OCI-M2 (cell line): ENCODE measurements around the gene RRP1.

Experiments used
- DNase-seq: peaks from one replicate; lab custom pipeline; 2025; ENCODE audit not compliant: unreplicated experiment; lab: John Stamatoyannopoulos, UW

RRP1 gene

DNA sequence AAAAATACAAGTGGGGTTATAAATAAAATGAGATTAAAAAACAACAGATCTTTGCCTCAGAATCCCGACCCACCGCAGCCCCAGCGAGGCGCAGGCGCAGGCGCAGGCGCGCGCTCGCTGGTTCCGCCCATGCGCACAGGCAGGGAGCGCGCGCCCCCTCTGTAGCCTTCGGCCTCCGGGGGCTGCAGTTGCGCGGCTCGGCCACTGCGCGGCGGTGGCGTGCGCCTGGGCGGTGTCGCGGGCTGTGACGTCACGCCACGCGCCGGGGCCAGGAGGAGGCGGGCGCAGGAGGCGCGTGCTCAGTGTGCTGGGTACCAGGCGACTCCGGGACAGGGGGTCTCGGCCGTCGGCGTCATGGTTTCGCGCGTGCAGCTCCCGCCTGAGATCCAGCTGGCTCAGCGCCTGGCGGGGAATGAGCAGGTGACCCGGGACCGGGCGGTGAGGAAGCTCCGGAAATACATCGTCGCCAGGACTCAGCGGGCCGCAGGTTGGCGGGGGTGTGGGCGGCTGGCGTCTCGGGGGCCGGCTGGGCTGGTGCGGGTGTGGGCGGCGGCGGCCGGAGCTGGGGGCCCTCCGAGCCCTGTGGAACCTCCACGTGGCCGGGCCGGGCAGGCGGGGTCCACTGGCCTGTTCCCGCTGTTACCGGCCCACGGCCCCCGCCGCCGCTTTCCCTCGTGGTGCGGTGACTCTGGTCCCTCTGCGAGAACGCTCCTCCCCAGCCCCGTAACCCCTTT is at the start of gene RRP1:
Gene RRP1, plus strand, starts transcription at position 302 of the 734 bp plus-strand sequence. Its CDS starts 53 bp downstream, at position 355.
- peak; percentile 99 for DNase-seq

- no peak for DNase-seq
Observed at GRCh38 chr21:43739621-43740435, 49.5 kb upstream of the RRP1 start.

DNA sequence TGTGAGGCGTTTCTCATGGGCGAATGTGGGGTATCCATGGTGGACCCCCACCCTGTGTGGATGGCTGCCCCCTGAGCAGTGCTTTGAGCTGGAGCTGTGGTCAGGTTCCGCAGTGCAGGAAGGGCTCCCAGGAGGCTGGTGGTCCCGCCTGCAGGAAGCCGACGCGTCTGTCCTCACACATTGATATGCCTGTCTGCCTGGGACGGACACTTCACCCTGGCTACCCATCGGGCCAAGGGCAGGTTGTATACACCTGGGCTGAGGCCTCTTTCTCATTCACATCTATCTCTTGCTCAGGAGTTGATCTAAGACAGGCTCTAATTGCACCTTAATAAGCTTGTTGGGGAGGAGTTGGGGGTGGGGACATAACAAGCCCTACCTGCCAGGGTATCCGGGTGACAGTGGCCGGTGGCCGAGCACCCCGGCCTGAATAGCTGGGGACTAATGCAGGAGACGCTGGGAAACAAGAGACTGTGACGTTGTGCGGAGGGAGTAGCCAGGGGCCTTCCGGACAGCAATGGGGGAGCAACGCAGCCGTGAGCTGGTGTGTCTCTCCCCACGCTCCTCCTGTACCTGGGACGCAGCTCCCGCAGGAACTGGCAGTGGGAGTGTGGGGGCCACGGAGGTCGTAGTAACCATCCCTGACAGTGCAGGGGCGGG is 48.8 kb upstream of the RRP1 start:
- no peak for DNase-seq

GRCh38 chr21:43741423-43742096 is 47.8 kb upstream of the RRP1 start:
- no peak for DNase-seq

DNA sequence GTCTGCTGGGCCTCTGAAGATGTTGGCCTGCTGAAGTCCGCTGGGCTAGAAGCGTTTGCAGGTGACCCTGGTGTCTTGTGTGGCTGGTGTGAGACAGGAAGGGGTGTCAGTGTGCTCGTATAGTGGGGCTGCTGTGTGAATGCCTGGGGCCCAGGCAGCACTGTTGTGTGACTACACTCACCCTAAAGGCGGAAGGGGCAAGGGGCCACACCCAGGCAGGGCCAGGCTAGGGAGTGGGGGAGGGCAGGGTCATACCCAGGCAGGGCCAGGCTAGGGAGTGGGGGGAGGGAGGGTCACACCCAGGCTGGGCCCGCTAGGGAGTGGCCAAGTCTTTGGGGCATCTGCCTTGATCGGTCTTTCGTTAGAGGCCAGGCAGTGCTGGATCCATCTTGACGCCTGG is 45.4 kb upstream of the RRP1 start:
- no peak for DNase-seq

DNA sequence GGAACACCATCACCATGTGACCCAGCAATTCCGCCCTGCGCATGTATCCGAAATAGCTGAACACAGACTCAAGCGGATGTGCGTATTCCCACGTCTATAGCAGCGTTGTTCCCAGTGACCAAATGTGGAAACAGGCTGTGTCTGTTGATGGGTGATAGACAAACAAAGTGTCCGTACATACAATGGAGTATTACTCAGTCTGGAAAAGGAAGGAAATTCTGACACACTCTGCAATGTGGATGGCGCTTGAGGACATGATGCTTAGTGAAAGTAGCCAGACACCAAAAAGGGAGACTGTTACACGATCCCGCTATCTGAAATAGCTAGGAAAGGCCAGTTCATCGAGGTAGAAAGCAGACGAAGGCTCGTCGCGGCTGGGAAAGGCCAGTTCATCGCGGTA is 44.7 kb upstream of the RRP1 start:
- no peak for DNase-seq

- no peak for DNase-seq
Observed at GRCh38 chr21:43745772-43746517, 43.4 kb upstream of the RRP1 start.

- DNase-seq = no peak
Observed at GRCh38 chr21:43748622-43749021, 40.8 kb upstream of the RRP1 start.

DNA sequence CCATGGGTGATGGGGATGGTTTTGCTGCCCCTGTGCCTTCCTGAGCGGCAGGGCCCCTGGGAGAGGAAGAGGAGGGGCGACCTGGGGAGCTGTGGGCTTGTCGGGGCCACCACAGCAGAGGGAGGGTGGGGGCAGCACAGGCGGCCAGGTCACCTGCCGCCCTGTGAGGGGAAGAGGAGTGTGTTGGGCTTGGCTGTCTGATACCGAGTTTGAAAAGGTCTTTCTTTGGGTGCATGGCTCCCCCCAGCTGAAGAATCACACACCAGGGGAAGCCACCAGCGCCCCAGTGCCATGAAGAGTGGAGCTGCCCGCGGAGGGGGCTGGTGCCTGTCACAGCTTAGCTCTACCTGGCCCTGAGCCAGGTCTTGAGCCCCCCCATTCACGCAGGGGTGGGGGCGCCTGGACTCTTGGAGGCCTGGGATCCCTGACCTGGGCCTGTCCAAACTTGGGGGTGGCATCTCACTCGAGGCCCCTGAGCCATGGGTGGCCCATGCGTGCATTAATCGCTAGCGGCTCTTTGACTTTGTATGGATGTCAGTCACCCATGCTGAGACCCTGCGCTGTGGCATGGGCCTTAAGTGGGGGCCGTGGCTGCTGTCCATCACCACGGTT is 39.6 kb upstream of the RRP1 start:
- no peak for DNase-seq

GRCh38 chr21:43750339-43751033 is 38.9 kb upstream of the RRP1 start:
- no peak for DNase-seq

GRCh38 chr21:43751955-43752591 is 37.3 kb upstream of the RRP1 start:
- DNase-seq = no peak

DNA sequence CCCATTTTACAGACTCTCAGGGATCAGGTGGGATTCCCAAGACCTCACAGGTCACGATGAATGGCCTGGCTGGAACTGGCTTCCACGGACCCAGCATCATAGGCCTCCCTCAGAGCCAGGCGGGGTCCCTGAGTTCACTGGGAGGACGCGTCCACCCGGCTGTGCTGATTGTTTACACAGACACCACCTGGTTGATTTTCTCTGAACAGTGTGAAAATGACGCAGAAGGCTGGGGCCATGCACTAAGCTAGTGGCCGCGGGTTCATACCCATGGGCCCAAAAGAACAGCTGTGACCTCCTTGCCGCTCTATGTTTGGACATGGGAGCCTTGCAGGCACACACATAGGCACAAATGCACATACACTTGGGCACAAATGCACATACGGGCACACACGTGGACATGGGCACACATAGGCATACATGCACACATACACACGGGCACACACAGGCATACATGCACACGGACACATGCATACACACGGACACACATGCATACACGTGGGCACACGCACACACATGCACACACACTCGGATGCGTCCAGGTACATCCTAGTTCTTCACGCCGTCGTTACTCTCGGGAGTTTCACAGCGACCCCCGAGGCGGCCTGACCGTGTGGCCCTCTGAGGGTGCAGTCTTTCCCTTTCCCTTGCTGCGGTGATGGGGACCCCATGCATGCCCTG is 36.5 kb upstream of the RRP1 start:
- no peak for DNase-seq

GRCh38 chr21:43753439-43753799 is 36.0 kb upstream of the RRP1 start:
- DNase-seq = no peak

DNA sequence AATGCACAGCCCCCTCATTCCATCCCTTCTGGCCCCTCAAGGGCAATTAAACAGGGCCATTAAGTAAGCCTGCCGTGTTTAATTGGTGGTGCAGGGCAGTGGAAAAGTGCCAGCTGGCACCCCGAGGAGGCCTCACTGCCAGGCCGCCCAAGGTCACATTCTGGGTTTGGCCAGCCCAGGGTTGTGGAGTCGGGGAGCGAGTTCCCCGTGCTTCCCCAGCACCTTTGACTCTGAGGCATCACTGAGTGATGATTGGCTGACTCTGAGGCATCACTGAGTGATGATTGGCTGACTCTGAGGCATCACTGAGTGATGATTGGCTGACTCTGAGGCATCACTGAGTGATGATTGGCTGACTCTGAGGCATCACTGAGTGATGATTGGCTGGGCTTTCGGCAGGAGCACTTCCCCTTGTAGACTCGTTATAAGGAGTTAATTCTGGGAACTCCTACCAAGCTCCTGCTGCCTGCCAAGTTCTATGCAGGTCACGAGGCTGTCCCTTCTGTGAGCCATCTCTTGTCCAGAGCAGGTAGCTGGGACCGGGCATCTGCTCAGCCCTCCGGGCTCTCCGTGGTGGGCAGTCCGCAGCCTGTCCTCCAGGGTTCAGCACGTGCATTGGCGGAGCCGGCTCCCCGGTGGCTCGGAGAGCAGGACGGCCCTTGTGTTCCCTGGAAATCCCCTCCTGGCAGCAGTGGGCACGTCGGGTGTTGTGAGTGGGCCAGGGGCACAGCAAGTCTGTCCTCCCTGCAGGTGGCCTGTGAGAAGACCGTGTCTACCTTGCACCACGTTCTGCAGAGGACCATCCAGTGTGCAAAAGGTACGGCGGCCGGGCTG is 34.2 kb upstream of the RRP1 start:
- no peak for DNase-seq

DNA sequence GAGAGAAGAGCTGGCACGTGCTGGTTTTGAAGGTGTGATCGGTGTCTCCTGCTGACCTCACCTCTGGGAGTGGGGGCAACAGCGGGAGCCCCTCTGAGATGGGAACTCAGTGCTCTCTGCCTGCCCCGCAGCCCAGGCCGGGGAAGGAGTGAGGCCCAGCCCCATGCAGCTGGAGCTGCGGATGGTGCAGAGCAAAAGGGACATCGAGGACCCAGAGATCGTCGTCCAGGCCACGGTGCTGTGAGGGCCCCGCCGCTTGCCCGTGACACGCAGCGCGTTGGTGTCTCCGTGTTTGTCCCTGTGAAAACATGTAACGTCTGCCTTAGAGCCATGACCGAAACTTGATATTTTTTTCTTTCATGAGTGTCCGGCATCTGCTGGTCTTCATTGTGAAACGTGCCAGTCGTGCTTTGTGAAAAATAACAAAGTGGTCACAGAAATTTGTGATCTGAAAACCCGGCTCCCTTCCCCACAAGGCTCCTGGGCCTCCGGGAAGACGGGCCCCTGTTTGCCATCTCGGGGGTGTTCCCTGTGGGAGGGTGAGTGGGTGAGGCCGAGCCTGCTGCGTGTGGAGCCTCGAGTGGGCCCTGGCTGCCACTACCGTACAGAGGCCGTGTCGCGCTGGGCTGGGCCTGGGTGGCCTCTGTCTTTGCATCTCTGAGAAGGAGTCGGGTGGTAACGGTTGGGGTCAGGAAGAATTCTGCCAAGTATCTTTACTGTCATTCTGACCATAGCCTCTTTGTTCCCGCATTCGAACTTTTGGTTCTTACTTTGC is 33.4 kb upstream of the RRP1 start:
- no peak for DNase-seq

DNA sequence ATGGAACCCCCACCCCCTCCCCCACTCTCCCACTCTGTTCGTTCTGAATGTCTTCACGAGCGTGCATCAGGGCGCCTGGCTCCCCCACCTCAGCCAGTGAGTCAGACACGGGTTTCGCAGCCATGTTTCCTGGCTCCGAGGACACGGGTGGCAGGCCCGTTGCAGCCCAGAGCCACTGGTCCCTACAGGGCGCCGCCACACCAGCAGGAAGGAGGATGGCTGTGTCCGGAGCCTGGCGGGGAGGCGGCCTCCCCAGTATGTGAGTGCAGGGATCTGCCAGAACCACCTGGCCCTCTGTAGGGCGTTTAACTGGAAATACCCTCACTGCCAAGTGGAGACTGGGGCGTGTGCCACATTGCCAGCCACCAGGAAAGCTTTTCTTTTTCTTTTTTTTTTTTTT is 31.8 kb upstream of the RRP1 start:
- no peak for DNase-seq

DNA sequence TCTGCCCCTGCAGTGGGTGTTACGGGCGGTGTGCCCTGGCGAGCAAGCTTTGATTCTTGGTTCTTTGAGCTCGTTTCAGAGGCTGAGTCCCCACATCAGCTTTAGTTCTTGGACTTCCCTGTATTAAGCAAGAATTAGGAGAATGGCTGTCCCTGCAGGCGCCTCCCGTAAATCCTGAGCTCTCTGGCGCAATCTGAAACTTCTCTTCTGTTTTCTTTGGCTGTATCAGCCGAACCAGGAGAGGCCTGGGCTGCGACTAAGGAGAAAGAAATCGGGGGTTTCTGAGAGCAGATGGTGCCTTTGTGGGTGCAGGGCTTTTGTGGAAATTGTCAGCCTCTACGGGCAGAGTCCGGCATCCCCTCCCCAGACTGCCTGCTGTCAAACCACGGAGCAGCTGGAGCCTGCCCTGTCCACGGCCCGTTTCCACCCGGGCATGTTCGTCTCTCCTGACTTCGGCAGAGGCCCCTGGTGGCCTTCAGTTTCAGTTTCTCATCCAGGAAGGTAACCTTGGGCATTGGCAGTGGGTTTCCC is 31.2 kb upstream of the RRP1 start:
- DNase-seq = no peak
